Measurements from ENCODE around the gene ABCB8.

GRCh38 chr7:151083824-151084160 lies 55.5 kb downstream of the ABCB8 start:
- TF ChIP-seq, protein P1, sequence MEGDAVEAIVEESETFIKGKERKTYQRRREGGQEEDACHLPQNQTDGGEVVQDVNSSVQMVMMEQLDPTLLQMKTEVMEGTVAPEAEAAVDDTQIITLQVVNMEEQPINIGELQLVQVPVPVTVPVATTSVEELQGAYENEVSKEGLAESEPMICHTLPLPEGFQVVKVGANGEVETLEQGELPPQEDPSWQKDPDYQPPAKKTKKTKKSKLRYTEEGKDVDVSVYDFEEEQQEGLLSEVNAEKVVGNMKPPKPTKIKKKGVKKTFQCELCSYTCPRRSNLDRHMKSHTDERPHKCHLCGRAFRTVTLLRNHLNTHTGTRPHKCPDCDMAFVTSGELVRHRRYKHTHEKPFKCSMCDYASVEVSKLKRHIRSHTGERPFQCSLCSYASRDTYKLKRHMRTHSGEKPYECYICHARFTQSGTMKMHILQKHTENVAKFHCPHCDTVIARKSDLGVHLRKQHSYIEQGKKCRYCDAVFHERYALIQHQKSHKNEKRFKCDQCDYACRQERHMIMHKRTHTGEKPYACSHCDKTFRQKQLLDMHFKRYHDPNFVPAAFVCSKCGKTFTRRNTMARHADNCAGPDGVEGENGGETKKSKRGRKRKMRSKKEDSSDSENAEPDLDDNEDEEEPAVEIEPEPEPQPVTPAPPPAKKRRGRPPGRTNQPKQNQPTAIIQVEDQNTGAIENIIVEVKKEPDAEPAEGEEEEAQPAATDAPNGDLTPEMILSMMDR (IDR thresholded peaks at IDR 0.05): no peak
- TF ChIP-seq EZH2phosphoT487 (IDR thresholded peaks at IDR 0.05) (no peak), EZH2 (IDR thresholded peaks at IDR 0.05) (no peak)

All from neural progenitor cell (in vitro differentiated cells).